Measurements from ENCODE around the gene ELK4. TPM values are rescaled to one million over a fixed set of nuclear protein-coding genes. Genes with fewer than 3 reads are reported as not detected.

ELK4 gene
- total and polyA plus RNA-seq, 9 donors: 11.8 to 19.4 (median 16.0) TPM

DNA sequence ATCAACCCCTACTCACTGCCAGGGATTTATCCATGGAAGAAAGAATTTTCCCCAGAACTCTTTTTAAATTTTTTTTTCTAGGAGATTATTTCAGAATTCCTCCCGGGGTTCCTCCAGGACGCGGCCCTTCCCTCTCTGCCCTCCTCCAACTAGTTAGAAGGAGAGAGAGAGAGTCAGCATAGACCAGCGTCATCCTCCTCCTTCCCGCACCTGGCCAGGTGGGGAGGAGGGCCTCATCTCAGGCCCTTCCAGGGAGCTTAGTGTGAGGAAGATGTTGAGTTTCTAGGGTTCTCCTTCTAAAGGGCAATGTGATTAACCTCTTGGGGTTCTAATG lies 63.7 kb downstream of the ELK4 start:
- no CpG with 5 or more reads among the region's 5 CpGs for WGBS (ENCODE audit: insufficient coverage)
- no peak for DNase-seq
- H3K4me3 ChIP-seq (ENCODE audit: low read length): no peak overlapping the region
- no peaks in the 10 kb centered on the region for H3K9me3 ChIP-seq (replicated peaks; ENCODE audit: control insufficient read depth, low read depth, low read length)
- H3K27ac ChIP-seq (ENCODE audit: low read length): no peak overlapping the region
- H3K27me3 ChIP-seq (ENCODE audit: control insufficient read depth, insufficient read depth, low read length): peaks cover 63% of the 10 kb centered on the region
- peaks cover 6% of the 10 kb centered on the region for H3K4me1 ChIP-seq (ENCODE audit: control insufficient read depth, insufficient read depth, low read length)
- no peaks in the 10 kb centered on the region for H3K36me3 ChIP-seq (ENCODE audit: control insufficient read depth, insufficient read depth, low read length)

DNA sequence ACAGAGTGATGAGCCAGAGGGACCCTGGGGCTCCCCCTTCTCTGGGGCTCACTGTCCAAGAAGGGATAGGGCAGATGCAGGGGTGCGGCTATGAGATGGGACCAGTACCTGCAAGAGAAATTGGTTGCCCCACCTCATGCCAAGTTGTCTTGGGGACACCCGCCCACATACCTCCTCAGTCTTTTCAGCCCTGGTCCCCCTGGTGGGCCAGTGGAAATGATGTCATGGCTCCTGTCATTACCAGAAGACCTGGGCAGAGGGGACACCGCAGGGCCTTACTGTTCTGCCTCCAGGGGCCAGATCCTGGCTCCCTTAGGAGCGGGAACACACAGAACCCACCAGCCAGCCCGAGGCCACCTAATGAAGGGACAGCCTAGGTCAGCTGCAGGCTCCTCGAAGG lies 64.1 kb downstream of the ELK4 start:
- Histone ChIP-seq H3K27me3 (ENCODE audit: control insufficient read depth, insufficient read depth, low read length) (peaks cover 63% of the 10 kb centered on the region), H3K27ac (ENCODE audit: low read length) (no peak overlapping the region), H3K9me3 (replicated peaks; ENCODE audit: control insufficient read depth, low read depth, low read length) (no peaks in the 10 kb centered on the region), H3K4me1 (ENCODE audit: control insufficient read depth, insufficient read depth, low read length) (peaks cover 6% of the 10 kb centered on the region), H3K36me3 (ENCODE audit: control insufficient read depth, insufficient read depth, low read length) (no peaks in the 10 kb centered on the region), H3K4me3 (ENCODE audit: low read length) (no peak overlapping the region)
- no peak for DNase-seq
- WGBS (ENCODE audit: insufficient coverage): 55% methylated on average over 2 of the region's 6 CpGs

DNA sequence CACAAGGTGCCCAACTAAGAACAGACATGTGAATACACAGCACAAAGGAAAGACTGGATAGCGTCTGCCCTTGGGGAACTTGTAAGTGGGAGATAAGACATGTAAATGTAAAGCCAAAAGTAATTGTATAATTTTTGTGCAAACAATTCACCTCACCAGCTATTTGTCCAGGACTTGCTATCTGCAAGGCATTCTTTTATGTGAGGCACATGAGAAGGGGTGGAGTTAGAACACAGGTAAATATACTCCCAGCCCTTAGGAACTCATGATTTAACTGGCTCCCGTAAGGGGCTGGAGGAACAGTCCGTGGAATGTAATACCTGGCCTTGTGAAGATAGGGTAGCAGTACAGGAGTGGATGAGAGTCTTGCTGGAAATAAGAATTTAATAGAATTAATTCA lies 66.0 kb downstream of the ELK4 start:
- H3K9me3 ChIP-seq (replicated peaks; ENCODE audit: control insufficient read depth, low read depth, low read length): peaks cover 9% of the 10 kb centered on the region
- peaks cover 47% of the 10 kb centered on the region for H3K27me3 ChIP-seq (ENCODE audit: control insufficient read depth, insufficient read depth, low read length)
- no peak for DNase-seq
- WGBS (ENCODE audit: insufficient coverage): no CpG with 5 or more reads among the region's 3 CpGs
- no peak overlapping the region for H3K4me3 ChIP-seq (ENCODE audit: low read length)
- H3K27ac ChIP-seq (ENCODE audit: low read length): no peak overlapping the region
- no peaks in the 10 kb centered on the region for H3K36me3 ChIP-seq (ENCODE audit: control insufficient read depth, insufficient read depth, low read length)
- peaks cover 6% of the 10 kb centered on the region for H3K4me1 ChIP-seq (ENCODE audit: control insufficient read depth, insufficient read depth, low read length)

DNA sequence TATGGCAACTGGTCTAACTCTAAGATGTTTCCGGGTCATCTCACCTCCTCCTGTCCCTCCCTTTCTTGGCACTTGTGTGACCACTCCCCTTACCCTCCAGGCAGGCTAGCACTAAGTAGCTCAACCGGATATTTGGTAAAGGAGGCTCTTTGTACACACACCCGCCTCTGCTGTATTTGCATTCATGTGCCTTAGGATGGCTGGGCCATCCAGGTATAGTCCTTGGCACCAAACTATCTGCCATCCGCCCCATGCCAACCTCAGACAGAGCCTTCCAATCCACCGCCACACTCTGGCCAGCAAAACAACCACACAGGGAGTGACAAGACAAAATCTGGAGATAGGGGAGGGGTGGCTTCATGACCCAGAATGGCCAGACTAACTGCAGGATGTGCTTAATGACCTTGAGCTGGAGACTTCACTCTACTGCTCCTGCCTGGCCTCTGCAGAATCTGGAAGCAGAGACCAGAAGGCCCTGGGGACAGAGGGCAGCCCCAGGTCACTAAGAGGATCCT lies 67.8 kb downstream of the ELK4 start:
- Histone ChIP-seq H3K27me3 (ENCODE audit: control insufficient read depth, insufficient read depth, low read length) (peaks cover 32% of the 10 kb centered on the region), H3K4me1 (ENCODE audit: control insufficient read depth, insufficient read depth, low read length) (peaks cover 5% of the 10 kb centered on the region), H3K4me3 (ENCODE audit: low read length) (no peak overlapping the region), H3K9me3 (replicated peaks; ENCODE audit: control insufficient read depth, low read depth, low read length) (peaks cover 9% of the 10 kb centered on the region), H3K36me3 (ENCODE audit: control insufficient read depth, insufficient read depth, low read length) (no peaks in the 10 kb centered on the region), H3K27ac (ENCODE audit: low read length) (no peak overlapping the region)
- no peak for DNase-seq
- WGBS (ENCODE audit: insufficient coverage): 5% methylated on average over 3 of the region's 5 CpGs

DNA sequence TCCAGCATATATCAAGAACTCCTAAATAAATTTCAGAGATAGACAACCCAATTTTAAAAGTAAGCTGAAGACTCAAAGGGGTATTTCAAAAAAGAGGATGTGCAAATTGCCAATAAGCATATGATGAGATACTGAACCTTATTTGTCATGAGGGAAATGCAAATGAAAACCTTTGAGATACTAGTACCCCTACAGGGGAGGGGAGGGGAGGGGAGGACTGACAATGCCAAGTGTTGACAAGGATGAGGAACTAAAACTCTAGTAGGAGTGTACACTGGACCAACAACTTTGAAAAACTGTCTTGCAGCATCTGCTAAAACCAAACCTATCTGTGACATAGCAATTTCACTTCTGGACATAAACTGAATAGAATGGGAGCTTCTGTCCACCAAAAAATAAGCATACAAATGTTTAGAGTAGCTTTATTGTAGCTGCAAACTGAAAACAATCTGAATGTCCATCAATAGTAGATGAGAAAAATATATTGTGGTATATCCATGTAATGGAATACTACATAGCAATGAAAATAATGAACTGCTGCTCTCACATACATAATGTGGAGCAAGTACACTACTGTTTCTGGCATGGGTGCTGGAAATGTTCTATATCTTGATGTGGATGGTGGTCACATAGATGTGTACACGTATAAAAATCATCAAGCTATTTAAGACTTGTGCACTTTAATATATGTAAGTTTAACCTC lies 70.2 kb downstream of the ELK4 start:
- no peak for DNase-seq
- Histone ChIP-seq H3K27ac (ENCODE audit: low read length) (no peak overlapping the region), H3K27me3 (ENCODE audit: control insufficient read depth, insufficient read depth, low read length) (peaks cover 12% of the 10 kb centered on the region), H3K4me1 (ENCODE audit: control insufficient read depth, insufficient read depth, low read length) (no peaks in the 10 kb centered on the region), H3K9me3 (replicated peaks; ENCODE audit: control insufficient read depth, low read depth, low read length) (peaks cover 9% of the 10 kb centered on the region), H3K4me3 (ENCODE audit: low read length) (no peak overlapping the region), H3K36me3 (ENCODE audit: control insufficient read depth, insufficient read depth, low read length) (no peaks in the 10 kb centered on the region)
- no CpG with 5 or more reads among the region's 1 CpG for WGBS (ENCODE audit: insufficient coverage)

Other genes starting within 250 kb of the ELK4 start
- not detected for gene LEMD1, start 210.0 kb downstream of the ELK4 start, total RNA-seq
- under 1 TPM in 1 of 8 donors, not detected in 7; 0.39 TPM for gene LEMD1, start 210.0 kb downstream of the ELK4 start, polyA plus RNA-seq (ENCODE audit: insufficient read depth in 1 of 8, insufficient read length in 8 of 8, low replicate concordance in 1 of 8)
- not detected for gene BLACAT1, start 176.0 kb downstream of the ELK4 start, total RNA-seq
- gene BLACAT1, start 176.0 kb downstream of the ELK4 start, polyA plus RNA-seq (ENCODE audit: insufficient read depth in 1 of 8, insufficient read length in 8 of 8, low replicate concordance in 1 of 8): under 1 TPM in 2 of 8 donors, not detected in 6; 0.10 TPM
- gene CDK18, start 127.3 kb downstream of the ELK4 start, total RNA-seq: 3.1 TPM
- 10 to 100 TPM in 5 of 8 donors, 1 to 10 TPM in 3; 5.9 to 18.8 (median 11.8) TPM for gene CDK18, start 127.3 kb downstream of the ELK4 start, polyA plus RNA-seq (ENCODE audit: insufficient read depth in 1 of 8, insufficient read length in 8 of 8, low replicate concordance in 1 of 8)
- gene SLC45A3, start 48.5 kb upstream of the ELK4 start, total RNA-seq: 2.3 TPM
- 1 to 10 TPM; 2.0 to 3.8 (median 2.8) TPM for gene SLC45A3, start 48.5 kb upstream of the ELK4 start, polyA plus RNA-seq (ENCODE audit: insufficient read depth in 1 of 8, insufficient read length in 8 of 8, low replicate concordance in 1 of 8)
- 200 TPM for gene NUCKS1, start 118.2 kb upstream of the ELK4 start, total RNA-seq
- gene NUCKS1, start 118.2 kb upstream of the ELK4 start, polyA plus RNA-seq (ENCODE audit: insufficient read depth in 1 of 8, insufficient read length in 8 of 8, low replicate concordance in 1 of 8): 100 to 1,000 TPM; 160 to 284 (median 247) TPM
- gene RAB29, start 143.5 kb upstream of the ELK4 start, total RNA-seq: 3.0 TPM
- gene RAB29, start 143.5 kb upstream of the ELK4 start, polyA plus RNA-seq (ENCODE audit: insufficient read depth in 1 of 8, insufficient read length in 8 of 8, low replicate concordance in 1 of 8): 1 to 10 TPM; 3.0 to 8.6 (median 3.8) TPM
- gene SLC41A1, start 181.2 kb upstream of the ELK4 start, total RNA-seq: 15.0 TPM
- 10 to 100 TPM; 26.7 to 32.8 (median 29.3) TPM for gene SLC41A1, start 181.2 kb upstream of the ELK4 start, polyA plus RNA-seq (ENCODE audit: insufficient read depth in 1 of 8, insufficient read length in 8 of 8, low replicate concordance in 1 of 8)
- 0.09 TPM for gene PM20D1, start 218.1 kb upstream of the ELK4 start, total RNA-seq
- gene PM20D1, start 218.1 kb upstream of the ELK4 start, polyA plus RNA-seq (ENCODE audit: insufficient read depth in 1 of 8, insufficient read length in 8 of 8, low replicate concordance in 1 of 8): under 1 TPM in 5 of 8 donors, not detected in 3; 0.06 to 0.16 (median 0.09) TPM

Data from muscle of leg (tissue), 11 donors.